ENCODE measurements around the gene ARL8B.
"Not testable (repeated sequence)": the region's sequence is repeated elsewhere in the genome, so short reads cannot be mapped to it uniquely, and the experiment has no call there.

Gene ARL8B

DNA sequence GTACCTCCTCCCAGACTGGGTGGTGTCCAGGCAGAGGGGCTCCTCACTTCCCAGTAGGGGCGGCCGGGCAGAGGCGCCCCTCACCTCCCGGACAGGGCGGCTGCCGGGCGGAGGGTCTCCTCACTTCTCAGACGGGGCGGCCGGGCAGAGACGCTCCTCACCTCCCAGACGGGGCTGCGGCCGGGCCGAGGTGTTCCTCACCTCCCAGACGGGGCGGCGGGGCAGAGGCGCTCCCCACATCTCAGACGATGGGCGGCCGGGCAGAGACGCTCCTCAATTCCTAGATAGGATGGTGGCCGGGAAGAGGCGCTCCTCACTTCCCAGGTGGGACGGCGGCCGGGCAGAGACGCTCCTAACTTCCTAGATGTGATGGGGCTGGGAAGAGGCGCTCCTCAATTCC, 8.4 kb upstream of the ARL8B start:
- DNase-seq = not testable (repeated sequence)

DNA sequence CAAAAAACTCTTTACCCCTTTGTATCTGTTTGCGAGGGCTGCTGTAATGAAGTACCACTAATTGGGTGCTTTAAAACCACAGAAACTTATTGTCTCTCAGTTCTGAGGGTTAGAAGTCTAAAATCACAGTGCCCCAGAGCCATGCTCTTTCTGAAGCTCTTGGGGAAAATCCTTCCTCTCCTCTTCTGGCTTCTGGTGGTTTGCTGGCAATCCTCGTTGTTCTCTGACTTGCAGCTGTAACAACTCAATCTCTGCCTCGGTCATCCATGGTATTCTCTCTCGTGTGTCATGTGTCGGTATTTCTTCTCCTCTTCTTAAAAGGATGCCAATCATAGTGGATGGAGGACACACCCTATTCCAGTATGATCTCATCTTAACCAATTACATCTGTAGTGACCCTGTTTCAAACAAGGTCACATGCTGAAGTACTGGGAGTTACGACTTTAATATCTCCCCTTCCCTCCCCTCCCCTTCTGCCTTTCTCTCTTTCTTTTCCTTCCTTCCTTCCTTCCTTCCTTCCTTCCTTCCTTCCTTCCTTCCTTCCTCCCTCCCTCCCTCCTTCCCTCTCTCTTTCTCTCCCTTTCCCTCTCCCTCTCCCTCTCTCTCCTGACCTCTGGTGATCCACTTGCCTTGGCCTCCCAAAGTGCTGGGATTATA, 6.5 kb upstream of the ARL8B start:
- no peak for DNase-seq

DNA sequence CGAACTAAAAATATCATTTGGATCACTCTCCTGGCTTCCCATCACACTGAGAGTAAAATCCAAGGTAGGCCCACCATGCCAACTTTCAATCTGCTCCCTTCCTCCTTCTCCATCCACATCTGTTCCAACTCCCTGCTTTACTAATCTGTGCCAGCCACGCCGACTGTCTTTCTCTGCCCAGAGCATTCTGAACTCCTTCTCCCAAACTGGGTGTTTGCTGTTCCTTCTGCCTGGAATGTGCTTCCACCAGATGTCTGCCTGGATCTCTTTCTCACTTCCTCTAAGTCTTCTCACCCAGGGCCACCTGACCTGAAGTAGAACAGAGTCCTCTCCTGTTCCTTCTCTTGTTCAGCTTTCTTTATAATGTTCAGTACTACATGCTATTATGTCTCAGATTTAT, 5.6 kb upstream of the ARL8B start:
- DNase-seq = no peak

- no peak for DNase-seq
Observed at GRCh38 chr3:5120446-5120845, 1.6 kb upstream of the ARL8B start.

DNA sequence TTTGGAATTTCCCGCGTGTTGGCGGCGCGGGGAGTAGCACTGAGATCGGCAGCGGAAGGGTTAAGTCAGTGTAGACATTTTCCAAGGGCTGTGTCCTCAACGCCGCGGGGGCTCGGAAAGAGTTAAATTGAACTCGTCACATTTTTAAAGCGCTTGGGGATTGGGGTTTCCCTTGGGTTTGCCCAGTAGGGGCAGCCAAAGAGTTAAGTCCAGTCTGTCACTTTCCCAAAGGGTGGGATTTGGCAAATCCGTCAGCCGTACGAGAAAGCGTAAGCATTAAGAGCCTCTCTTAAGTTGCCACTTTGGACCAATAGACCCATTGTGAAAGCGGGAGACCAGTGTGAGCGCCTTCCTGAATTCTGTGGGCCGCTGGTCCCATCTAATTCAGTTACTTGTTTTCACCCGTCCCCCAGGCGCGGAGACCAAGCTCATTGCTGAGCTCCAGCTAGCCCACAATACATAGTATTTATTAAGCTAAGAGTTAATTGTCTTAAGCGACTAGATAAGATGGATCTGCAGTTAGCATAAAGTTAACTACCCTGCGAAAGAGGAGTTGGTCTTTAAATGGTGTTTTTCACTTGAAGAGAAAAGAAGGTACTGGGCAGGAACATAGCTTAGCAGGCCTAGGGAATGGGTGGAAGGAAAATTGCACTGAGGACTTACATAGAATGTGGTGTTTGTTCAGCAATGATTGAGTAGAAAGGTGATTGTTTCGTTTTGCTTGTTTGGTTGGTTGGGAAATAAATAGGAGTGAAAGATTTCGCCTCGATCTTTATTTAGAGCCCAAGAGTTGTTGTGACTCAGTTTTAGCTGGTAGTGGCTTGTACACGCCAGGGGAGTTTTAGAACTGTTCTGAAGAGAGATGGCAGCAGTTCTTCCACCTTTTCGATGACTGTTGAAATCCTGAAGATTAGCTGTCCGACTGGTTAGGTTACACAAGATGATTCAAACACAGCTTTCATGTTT, 932 bp downstream of the ARL8B start:
- peak; percentile 45 for DNase-seq

DNA sequence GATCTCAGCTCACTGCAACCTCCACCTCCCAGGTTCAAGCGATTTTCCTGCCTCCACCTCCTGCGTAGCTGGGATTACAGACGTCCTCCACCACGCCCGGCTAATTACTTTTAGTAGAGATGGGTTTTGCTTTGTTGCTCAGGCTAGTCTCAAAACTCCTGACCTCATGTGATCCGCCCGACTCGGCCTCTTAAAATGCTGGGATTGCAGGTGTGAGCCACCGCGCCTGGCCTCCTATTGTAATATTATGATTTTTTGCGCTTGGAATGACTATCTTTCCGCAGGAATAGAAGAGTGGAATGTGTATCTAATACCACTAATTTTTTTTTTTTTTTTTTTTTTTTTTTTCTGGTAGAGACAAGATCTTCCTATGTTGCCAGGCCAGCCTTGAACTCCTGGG, 1.8 kb downstream of the ARL8B start:
- no peak for DNase-seq

DNA sequence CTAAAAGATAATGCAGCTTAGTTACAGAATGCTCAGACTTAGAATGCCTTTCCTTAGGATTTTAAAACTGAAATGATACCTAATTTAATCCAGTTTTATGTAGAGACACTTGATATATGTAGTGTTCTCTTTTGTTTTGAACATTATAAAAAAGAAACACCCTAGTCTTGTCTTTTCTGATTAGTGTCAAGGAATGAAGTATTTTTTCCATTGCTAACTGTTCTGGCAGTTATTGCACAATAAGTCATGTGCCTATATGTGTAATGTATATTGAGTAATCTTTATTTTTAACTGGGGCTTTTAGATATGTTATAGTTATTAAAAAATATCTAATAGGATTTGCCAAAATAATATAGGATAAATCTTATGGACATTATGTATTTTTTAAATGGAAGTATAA, 4.5 kb downstream of the ARL8B start:
- no peak for DNase-seq

DNA sequence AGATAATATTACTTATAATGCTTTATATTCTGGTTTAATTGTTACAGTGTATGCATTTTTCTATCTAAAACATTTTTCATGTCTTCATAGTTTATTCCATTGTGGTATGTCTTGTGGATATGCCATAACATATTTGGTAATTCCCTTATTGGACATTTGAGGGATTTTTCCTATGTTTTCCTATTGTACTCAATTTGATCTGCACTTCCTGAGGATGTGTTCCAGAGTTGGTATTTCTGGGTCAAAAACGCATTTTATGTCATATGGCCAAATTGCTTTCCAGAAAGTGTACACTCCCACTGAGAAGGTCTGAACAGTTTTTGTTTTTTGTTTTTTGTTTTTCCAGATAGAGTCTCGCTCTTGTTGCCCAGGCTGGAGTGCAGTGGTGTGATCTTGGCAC, 6.8 kb downstream of the ARL8B start:
- no peak for DNase-seq

DNA sequence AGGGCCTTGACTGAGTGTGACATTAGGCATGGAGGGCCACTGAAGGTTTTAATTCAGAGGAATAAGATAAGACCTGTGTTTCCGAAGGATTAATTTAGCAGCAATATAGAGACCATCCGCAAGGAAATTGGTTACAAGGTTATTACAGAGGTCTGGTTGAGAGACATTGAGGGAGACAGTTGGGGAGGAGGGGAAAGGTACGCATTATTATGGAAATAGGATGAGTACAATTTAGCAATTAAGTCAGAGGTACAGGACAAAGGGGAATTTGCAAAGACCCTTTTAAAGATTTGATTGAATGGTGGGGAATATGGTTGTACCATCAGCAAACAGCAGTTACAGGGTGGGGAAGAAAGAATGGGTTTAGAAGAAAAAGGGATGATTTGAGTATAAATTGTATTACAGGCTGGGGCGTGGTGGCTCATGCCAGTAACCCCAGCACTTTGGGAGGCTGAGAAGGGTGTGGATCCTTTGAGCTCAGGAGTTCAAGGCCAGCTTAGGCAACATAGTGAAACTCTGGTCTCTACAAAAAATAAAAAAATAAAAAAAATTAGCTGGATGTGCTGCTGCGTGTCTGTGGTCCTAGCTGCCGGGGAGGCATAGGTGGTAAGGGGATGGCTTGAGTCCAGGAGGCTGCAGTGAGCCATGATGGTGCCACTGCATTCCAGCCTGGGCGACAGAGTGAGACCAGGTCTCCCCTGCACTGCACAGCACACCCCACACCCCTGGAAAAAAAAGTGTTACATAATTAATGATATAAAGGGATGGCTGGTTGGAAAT, 11.3 kb downstream of the ARL8B start:
- DNase-seq = no peak

DNA sequence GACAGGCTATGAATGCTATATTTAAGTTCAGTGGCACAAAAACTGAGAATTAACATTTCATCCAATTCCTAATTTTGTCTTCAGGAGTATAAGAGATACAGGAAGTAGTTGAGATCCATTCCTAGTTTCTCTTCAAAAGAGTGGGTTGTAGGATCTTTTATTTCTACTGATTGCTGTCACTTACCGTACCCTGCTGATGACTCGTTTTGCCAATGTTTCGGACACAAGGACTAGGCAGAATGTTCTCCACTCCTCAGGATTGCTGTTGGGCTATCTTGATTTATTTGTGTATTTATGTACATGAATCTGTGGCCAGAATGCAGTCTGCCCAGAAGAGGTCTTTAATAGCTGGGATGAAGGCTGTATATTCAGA, 11.9 kb downstream of the ARL8B start:
- DNase-seq = no peak

DNA sequence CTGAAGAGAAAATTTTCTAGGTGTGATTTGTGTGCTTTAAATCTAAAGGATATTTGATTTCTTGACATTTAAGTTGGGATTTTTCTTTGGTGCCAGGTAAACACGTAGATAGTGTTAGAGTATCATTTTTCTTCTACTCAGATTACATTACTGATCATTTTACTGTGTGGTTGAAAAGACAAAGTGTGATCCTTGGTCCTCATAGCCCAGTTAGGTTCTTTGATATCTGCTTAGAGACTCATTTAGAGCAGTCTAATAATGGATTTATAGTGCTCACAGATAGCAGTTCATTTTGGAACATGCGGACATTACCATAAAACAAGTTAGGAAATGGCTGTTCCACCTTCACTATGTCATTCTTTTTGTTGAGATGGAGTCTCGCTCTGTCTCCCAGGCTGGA, 12.4 kb downstream of the ARL8B start:
- no peak for DNase-seq

DNA sequence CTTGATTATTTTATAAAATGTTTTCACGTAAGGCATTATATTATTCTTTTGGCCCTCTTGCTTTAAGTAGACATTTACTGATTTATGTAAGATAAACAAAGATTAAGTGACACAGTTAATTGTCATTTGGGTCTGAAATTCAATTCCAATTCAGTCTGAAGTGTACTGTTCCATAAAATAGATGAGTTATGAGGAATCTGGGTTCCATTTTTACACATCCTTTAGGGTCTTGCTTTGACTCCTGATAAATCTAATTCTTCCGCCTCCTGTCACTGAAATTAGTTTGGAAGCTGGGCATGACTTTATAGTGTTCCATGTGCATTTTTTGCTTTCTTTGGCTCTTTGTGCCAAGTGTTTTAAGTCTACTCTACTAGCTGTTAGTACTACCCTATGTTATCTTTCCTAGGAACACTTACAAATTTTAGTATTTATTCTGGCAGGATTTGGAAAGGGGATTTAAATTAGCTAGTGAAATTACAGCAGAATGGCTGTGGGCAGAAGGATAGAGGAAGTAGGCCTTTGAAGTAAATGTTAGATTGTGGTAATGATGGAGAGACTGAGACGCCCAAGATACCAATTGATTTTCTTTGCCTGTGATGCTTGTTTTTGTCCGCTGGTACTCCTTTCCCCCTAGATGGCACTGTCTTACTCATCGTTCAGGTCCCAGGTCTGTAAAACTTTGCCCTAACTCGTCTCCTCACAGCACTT, 14.3 kb downstream of the ARL8B start:
- DNase-seq = peak; percentile 67

GRCh38 chr3:5136919-5137429, 14.9 kb downstream of the ARL8B start:
- DNase-seq = no peak

GRCh38 chr3:5138214-5138981, 16.3 kb downstream of the ARL8B start:
- DNase-seq = no peak

DNA sequence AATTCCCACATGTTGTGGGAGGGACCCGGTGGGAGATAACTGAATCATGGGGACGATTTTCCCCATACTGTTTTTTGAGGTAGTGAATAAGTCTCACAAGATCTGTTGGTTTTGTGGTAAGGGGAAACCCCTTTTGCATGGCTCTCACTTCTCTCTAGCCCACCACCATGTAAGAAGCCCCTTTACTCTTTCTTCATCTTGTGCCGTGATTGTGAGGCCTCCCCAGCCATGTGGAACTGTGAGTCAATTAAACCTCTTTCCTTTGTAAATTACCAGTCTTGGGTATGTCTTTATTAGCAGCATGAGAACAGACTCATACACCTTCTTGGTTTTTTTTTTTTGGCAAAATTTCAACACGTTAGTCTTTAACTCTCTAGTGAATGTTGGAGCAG, 18.1 kb downstream of the ARL8B start:
- no peak for DNase-seq

DNA sequence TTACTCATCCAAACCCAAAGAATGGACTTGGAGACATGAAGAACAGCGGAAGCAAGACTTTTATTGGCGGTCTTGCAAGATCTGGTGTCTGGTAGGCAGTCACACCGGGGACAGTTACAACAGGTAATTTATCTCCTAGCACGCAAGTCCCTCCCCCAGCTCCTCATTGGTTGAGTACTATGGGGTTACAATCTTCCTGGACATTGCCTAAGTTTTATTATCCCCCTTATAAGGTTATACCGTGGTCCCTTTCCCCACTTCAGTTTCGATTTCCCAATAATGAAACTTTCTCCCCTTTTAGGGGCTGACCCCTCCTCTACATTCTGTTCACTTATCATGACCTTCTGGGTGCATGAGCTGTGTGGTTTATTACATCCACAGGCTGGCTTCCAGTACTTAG, 18.7 kb downstream of the ARL8B start:
- DNase-seq = no peak

DNA sequence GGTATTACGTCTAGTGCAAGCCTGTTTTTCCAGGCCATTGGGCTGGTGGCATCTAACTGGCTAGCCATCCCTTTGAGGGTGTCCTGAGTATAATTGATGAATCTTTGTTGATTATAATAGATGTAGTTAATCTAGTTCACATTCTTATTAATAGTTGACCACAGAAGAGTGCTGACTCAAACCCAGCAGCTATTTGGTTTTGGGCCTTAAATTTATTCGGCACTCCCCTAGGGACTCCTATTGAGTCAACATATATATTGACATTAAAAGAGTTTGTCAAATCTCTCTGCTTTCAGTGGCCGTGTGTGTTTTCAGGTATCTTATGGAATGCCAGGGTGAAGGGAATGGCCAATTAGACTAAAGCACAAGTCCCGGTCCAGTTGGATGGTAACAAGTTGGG, 19.7 kb downstream of the ARL8B start:
- DNase-seq = no peak

DNA sequence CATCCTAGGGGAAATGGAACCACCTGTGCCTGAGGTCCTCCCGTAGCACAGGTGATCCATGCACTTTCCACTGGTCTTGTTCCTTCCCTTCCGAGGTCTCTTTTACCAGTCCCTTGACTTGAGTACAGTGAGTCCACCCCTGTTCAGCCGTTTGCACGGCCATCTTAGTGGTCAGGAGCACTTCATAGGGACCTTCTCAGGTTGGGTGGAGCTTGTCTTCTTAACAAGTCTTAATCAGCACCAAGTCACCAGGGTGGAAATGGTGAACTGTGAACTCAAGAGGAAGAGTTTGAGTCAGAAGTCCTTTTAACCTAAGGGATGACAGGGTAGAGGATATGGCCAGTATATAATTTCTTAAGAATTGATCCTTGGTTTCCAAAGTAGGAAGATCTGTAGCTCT, 21.4 kb downstream of the ARL8B start:
- DNase-seq = no peak

DNA sequence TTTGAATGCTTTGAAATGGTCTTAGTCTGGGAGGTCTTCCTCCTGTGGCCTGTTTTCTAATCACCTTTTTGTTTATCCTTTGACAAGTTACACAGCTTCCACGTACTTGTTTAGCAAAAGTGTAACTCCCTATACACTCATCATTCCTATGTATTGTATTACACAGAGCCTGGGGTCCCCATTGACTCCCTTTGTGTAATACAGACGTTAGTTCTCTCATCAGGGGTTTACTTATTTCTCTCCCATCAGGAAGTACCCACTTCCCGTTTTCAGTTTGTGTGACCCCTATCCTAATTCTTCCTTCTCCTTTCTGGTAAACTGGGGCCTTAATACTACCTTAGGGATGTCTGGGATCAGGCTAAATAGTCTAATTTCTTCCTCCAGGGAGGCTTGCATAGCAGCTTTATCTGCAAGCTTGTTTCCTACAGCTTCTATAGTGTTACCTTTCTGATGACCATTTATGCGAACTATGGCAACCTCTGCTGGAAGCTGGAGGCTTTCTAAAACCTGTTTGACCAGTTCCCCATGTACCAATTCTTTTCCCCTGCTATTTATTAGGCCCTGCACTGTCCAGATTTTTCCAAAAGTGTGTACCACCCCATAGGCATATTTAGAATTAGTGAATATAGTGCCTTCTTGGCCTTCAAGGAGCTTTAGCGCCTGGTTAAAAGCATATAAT, 22.4 kb downstream of the ARL8B start:
- no peak for DNase-seq

- no peak for DNase-seq
Observed at GRCh38 chr3:5145120-5145519, 23.0 kb downstream of the ARL8B start.

GRCh38 chr3:5147152-5147551, 25.1 kb downstream of the ARL8B start:
- not testable (repeated sequence) for DNase-seq
